Measurements from ENCODE around the gene DAPK1.

DAPK1 gene

DNA sequence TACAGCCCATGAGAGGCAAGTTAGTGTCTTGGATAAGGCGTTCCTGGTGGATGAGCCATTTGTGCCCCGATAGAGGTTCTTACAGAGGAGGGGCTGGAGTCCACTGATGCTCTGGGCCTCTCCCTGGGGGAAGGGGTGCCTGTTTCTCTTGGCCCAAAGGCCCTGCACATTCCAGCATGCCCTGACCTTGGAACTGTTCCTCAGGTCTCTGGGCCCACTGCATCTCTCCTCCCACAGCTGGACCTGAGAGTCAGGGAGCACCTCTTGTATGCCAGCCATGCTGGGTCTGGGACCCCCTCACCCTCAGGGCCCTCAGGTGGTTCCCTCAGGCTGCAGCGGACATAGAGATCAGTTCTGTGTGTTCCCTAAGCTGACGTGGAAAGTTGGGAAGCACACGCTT is 26.4 kb downstream of the DAPK1 start:
- H3K27ac ChIP-seq (ENCODE audit: low read depth, low read length): no peak overlapping the region
- H4K20me1 ChIP-seq (ENCODE audit: control insufficient read depth, insufficient read depth, low read depth, low read length): no peaks in the 10 kb centered on the region
- TF ChIP-seq, protein P1, sequence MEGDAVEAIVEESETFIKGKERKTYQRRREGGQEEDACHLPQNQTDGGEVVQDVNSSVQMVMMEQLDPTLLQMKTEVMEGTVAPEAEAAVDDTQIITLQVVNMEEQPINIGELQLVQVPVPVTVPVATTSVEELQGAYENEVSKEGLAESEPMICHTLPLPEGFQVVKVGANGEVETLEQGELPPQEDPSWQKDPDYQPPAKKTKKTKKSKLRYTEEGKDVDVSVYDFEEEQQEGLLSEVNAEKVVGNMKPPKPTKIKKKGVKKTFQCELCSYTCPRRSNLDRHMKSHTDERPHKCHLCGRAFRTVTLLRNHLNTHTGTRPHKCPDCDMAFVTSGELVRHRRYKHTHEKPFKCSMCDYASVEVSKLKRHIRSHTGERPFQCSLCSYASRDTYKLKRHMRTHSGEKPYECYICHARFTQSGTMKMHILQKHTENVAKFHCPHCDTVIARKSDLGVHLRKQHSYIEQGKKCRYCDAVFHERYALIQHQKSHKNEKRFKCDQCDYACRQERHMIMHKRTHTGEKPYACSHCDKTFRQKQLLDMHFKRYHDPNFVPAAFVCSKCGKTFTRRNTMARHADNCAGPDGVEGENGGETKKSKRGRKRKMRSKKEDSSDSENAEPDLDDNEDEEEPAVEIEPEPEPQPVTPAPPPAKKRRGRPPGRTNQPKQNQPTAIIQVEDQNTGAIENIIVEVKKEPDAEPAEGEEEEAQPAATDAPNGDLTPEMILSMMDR (IDR thresholded peaks at IDR 0.05; ENCODE audit: low read depth, low read length, poor library complexity, severe bottlenecking): no peak
- H3K4me1 ChIP-seq (ENCODE audit: control insufficient read depth, low read length): no peaks in the 10 kb centered on the region
- no peaks in the 10 kb centered on the region for H3K27me3 ChIP-seq (ENCODE audit: control insufficient read depth, low read length)
- no peaks in the 10 kb centered on the region for H3F3A ChIP-seq (ENCODE audit: control insufficient read depth, insufficient read depth)
- H3K36me3 ChIP-seq (ENCODE audit: control insufficient read depth, low read length): no peaks in the 10 kb centered on the region
- H3K9me3 ChIP-seq (ENCODE audit: control insufficient read depth, insufficient read depth, low read length): no peaks in the 10 kb centered on the region
- no peaks in the 10 kb centered on the region for H3K79me2 ChIP-seq (ENCODE audit: control insufficient read depth, low read length)
- H3K9me2 ChIP-seq (replicated peaks; ENCODE audit: control insufficient read depth, low read length): no peaks in the 10 kb centered on the region
- H3K4me3 ChIP-seq (ENCODE audit: low read length): no peak overlapping the region
- H3K4me2 ChIP-seq (ENCODE audit: low read length): no peak overlapping the region

DNA sequence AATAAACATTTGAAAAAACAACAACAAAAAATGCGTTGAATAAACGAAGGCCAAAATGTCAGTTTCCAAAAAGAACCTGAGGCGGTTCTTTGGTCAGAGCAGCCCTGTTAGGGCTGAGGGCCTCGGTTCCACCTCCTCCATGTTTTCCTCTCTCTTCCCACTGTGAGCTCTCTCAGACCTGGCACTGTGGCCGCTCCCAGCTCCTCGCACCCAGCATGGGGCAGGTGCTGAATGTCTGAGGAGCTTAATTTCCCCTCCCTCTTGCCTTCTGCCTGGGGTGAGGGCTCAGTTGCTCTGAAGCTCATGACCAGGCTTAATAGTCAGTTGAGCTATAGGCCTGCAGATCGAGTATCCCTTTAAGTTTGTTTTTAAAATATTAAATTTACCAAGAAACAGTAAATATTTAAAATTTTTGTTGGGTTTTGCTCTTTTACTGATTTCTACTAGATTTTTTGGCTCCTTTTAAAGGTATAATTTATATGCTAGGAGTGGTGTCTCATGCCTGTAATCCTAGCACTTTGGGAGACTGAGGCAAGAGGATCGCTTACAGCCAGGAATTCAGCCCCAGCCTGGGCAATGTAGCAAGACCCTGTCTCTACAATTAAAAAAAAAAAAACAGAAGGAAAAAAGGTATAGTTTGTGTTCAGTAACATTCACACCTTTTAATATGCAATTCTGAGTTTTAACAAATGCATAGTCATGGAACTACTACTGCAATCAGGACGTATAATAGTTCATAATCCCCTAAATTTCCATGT is 28.1 kb downstream of the DAPK1 start:
- no peaks in the 10 kb centered on the region for H4K20me1 ChIP-seq (ENCODE audit: control insufficient read depth, insufficient read depth, low read depth, low read length)
- H3K9me3 ChIP-seq (ENCODE audit: control insufficient read depth, insufficient read depth, low read length): no peaks in the 10 kb centered on the region
- TF ChIP-seq EZH2phosphoT487 (IDR thresholded peaks at IDR 0.05; ENCODE audit: borderline replicate concordance, low read length): no peak
- TF ChIP-seq, protein P1 (IDR thresholded peaks at IDR 0.05; ENCODE audit: low read depth, low read length, poor library complexity, severe bottlenecking): no peak
- no peaks in the 10 kb centered on the region for H3K9me2 ChIP-seq (replicated peaks; ENCODE audit: control insufficient read depth, low read length)
- no peak overlapping the region for H3K27ac ChIP-seq (ENCODE audit: low read depth, low read length)
- no peaks in the 10 kb centered on the region for H3K36me3 ChIP-seq (ENCODE audit: control insufficient read depth, low read length)
- H3K79me2 ChIP-seq (ENCODE audit: control insufficient read depth, low read length): no peaks in the 10 kb centered on the region
- no peaks in the 10 kb centered on the region for H3F3A ChIP-seq (ENCODE audit: control insufficient read depth, insufficient read depth)
- H3K4me3 ChIP-seq (ENCODE audit: low read length): no peak overlapping the region
- no peaks in the 10 kb centered on the region for H3K4me1 ChIP-seq (ENCODE audit: control insufficient read depth, low read length)
- no peak overlapping the region for H3K4me2 ChIP-seq (ENCODE audit: low read length)
- H3K27me3 ChIP-seq (ENCODE audit: control insufficient read depth, low read length): no peaks in the 10 kb centered on the region

GRCh38 chr9:87527211-87527916 is 29.7 kb downstream of the DAPK1 start:
- Histone ChIP-seq H3K27ac (ENCODE audit: low read depth, low read length) (no peak overlapping the region), H3K27me3 (ENCODE audit: control insufficient read depth, low read length) (no peaks in the 10 kb centered on the region), H3K9me3 (ENCODE audit: control insufficient read depth, insufficient read depth, low read length) (no peaks in the 10 kb centered on the region), H3K36me3 (ENCODE audit: control insufficient read depth, low read length) (no peaks in the 10 kb centered on the region), H3K79me2 (ENCODE audit: control insufficient read depth, low read length) (no peaks in the 10 kb centered on the region), H3K4me2 (ENCODE audit: low read length) (no peak overlapping the region), H4K20me1 (ENCODE audit: control insufficient read depth, insufficient read depth, low read depth, low read length) (no peaks in the 10 kb centered on the region), H3K4me1 (ENCODE audit: control insufficient read depth, low read length) (no peaks in the 10 kb centered on the region), H3K9me2 (replicated peaks; ENCODE audit: control insufficient read depth, low read length) (no peaks in the 10 kb centered on the region), H3K4me3 (ENCODE audit: low read length) (no peak overlapping the region), H3F3A (ENCODE audit: control insufficient read depth, insufficient read depth) (no peaks in the 10 kb centered on the region)
- TF ChIP-seq, protein P1 (IDR thresholded peaks at IDR 0.05; ENCODE audit: low read depth, low read length, poor library complexity, severe bottlenecking): no peak
- no peak for TF ChIP-seq EZH2phosphoT487 (IDR thresholded peaks at IDR 0.05; ENCODE audit: borderline replicate concordance, low read length)
